ENCODE measurements around the gene NMNAT1. TPM values are rescaled to one million over a fixed set of nuclear protein-coding genes. Genes with fewer than 3 reads are reported as not detected.

Gene NMNAT1
- 10 to 100 TPM; 11.4 to 11.7 TPM for total RNA-seq
- polyA plus RNA-seq (ENCODE audit: insufficient read length in 6 of 6) = 10 to 100 TPM; 15.4 to 19.6 (median 17.3) TPM
- long read RNA-seq, donor 1, transcript NMNAT1-201 (5 exons, 3,781 nt) = major isoform, 6 of 7 reads
- long read RNA-seq, donor 1, partial matches to known transcripts = 0 of 7 reads
- long read RNA-seq, donor 1, other reads (novel, unspliced or antisense) = 0 of 7 reads
- long read RNA-seq, donor 2, partial matches to known transcripts = 19 of 21 reads
- long read RNA-seq, donor 2, other reads (novel, unspliced or antisense) = 0 of 21 reads
- long read RNA-seq, donor 3, partial matches to known transcripts = 0 of 1 reads
- long read RNA-seq, donor 3, other reads (novel, unspliced or antisense) = 0 of 1 reads
- long read RNA-seq, donor 4, transcript NMNAT1-201 (5 exons, 3,781 nt) = major isoform, 12 of 21 reads
- long read RNA-seq, donor 4, partial matches to known transcripts = 3 of 21 reads
- long read RNA-seq, donor 4, other reads (novel, unspliced or antisense) = 3 of 21 reads
- long read RNA-seq, donor 5, partial matches to known transcripts = 0 of 5 reads
- long read RNA-seq, donor 5, other reads (novel, unspliced or antisense) = 0 of 5 reads
- long read RNA-seq, donor 6, transcript NMNAT1-201 (5 exons, 3,781 nt) = major isoform, 9 of 9 reads
- long read RNA-seq, donor 6, partial matches to known transcripts = 0 of 9 reads
- long read RNA-seq, donor 6, other reads (novel, unspliced or antisense) = 0 of 9 reads
- long read RNA-seq, donor 7, partial matches to known transcripts = 0 of 3 reads
- long read RNA-seq, donor 7, other reads (novel, unspliced or antisense) = 0 of 3 reads
- long read RNA-seq, donor 8, partial matches to known transcripts = 11 of 15 reads
- long read RNA-seq, donor 8, other reads (novel, unspliced or antisense) = 0 of 15 reads
- long read RNA-seq, donor 9 = 0 reads
- long read RNA-seq, donor 10, transcript NMNAT1-201 (5 exons, 3,781 nt) = major isoform, 8 of 15 reads
- long read RNA-seq, donor 10, partial matches to known transcripts = 1 of 15 reads
- long read RNA-seq, donor 10, other reads (novel, unspliced or antisense) = 6 of 15 reads
- long read RNA-seq, donor 11, transcript NMNAT1-201 (5 exons, 3,781 nt) = major isoform, 9 of 12 reads
- long read RNA-seq, donor 11, partial matches to known transcripts = 0 of 12 reads
- long read RNA-seq, donor 11, other reads (novel, unspliced or antisense) = 0 of 12 reads
- long read RNA-seq, donor 12, partial matches to known transcripts = 0 of 2 reads
- long read RNA-seq, donor 12, other reads (novel, unspliced or antisense) = 0 of 2 reads

DNA sequence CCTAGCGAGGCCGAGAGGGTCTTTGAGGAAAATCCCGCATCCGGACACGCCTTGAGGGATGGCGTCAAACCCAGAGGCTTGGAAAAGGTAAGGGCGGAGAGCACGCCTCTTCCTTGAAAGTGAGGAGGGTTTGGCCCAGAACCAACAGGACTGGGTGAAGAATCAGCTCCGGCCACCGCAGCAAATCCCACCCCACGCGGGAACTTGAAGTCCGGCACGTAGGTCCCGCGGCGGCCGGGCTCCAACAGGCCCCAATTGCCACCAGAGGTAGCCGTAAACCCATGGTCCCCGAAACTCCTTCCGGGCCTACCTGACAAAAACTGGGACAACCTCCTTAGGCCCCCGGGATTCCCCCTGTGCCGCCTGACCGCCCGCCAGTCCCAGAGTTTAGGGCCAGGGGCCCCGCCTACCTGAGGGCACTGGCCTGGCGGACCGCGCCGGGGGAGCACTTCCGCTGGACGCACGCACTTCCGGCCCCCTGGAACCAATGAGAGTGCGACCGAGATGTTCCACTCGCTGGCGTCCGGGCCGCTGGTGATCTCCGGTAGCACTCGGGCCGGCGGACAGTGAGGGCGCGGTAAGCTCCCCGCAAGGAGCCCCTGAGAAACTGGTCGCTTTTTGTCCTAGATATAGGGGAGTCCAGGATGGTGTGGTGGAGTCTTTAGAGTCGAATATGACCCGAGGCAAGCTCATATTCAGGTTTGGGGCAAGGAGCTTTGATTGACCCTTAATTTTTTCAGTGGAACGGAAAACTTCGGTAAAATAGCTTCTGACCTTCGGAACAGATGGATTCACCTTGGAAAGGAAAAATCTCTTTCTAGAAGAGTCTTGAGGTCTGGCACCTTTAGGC is at the start of gene NMNAT1, which contains the start of gene LZIC:
Gene NMNAT1 (plus strand): TSS at position 537 of the 850 bp plus-strand sequence. CDS start 28,599 bp downstream, outside the sequence.
Gene LZIC (minus strand): TSS at position 453 of the 850 bp plus-strand sequence. CDS start 6,772 bp downstream, outside the sequence.
- H3K9me3 ChIP-seq = no peaks in the 10 kb centered on the region
- H3K27ac ChIP-seq = peak within 1 kb of the TSS; percentile 81 to 90
- TF ChIP-seq, protein P1, sequence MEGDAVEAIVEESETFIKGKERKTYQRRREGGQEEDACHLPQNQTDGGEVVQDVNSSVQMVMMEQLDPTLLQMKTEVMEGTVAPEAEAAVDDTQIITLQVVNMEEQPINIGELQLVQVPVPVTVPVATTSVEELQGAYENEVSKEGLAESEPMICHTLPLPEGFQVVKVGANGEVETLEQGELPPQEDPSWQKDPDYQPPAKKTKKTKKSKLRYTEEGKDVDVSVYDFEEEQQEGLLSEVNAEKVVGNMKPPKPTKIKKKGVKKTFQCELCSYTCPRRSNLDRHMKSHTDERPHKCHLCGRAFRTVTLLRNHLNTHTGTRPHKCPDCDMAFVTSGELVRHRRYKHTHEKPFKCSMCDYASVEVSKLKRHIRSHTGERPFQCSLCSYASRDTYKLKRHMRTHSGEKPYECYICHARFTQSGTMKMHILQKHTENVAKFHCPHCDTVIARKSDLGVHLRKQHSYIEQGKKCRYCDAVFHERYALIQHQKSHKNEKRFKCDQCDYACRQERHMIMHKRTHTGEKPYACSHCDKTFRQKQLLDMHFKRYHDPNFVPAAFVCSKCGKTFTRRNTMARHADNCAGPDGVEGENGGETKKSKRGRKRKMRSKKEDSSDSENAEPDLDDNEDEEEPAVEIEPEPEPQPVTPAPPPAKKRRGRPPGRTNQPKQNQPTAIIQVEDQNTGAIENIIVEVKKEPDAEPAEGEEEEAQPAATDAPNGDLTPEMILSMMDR (IDR thresholded peaks at IDR 0.05) = peak in 1 of 2 donors; percentile 13
- H3K36me3 ChIP-seq = peaks cover 0 to 11% of the 10 kb centered on the region in 2 donors
- ATAC-seq = peak; percentile 99
- H3K4me1 ChIP-seq = peaks cover 4 to 28% of the 10 kb centered on the region in 2 donors
- H3K4me3 ChIP-seq = peak within 1 kb of the TSS; percentile 63 to 65
- H3K27me3 ChIP-seq = no peaks in the 10 kb centered on the region
- peak; percentile 90 to 96 (median 94) for DNase-seq
- intact Hi-C loops (cut with DNase I) = loop anchor here in 1 of 2 donors (10.0 kb wide), 1 partner anchor 92 kb away; the partner anchor contains the start of gene UBE4B

DNA sequence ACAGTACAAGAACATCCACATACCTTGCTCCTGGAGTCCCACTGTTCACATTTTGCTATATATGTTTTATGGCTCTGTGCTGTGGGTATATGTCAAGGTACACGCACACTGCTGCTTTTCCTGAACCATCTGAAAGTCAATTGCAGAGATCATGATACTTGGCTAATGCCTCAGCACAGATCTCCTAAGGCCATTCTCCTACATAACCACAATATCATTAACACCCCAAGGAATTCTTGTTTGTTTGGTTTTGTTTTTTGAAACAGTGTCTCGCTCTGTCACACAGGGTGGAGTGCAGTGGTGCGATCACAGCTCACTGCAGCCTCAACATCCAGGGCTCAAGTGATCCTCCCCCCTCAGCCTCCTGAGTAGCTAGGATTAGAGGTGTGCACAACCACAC is 49.2 kb upstream of the NMNAT1 start:
- Histone ChIP-seq H3K4me1 (peaks cover 24 to 49% of the 10 kb centered on the region in 2 donors), H3K9me3 (no peaks in the 10 kb centered on the region), H3K4me3 (no peak overlapping the region), H3K36me3 (no peaks in the 10 kb centered on the region), H3K27ac (peak overlapping the region in 1 of 2 donors; percentile 81), H3K27me3 (no peaks in the 10 kb centered on the region)
- intact Hi-C loops (cut with DNase I) = no loop called here
- ATAC-seq (no peak), DNase-seq (no peak)
- TF ChIP-seq, protein P1 (IDR thresholded peaks at IDR 0.05) = no peak

DNA sequence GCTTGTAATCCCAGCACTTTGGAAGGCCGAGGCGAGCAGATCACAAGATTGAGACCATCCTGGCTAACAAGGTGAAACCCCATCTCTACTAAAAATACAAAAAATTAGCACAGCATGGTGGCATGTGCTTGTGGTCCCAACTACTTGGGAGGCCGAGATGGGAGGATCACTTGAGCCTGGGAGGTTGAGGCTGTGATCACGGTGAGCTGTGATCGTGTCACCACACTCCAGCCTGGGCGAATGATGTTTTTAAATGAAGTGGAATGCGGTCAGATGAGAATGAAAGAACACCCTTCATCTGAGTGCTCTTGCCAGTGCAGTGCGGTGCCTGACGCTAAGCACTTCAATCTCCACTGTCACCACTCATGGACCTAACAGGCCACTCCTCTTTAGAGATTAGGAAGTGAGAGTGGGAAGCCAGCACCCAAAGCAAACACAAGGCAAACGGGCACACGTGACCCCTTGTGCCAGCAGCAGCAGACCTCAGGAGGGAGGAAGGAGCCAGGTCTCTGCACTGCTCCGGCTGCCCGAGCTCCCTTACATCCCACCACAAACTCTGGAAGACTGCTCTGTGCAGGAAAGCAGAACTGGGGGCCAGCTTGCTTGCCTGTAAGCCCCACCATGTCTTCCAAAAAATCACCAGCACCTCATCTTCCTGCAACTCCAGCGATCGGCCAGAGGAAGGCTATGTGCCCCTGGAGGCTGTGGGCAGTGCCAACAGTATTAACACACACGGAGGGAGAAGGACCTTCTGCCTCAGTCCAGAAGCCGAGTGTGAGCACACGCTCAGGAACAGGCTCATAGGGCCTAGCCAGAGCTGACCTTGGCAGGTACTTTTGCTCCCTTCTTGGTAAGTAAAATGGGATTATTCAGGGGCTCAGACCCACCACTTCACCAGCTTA is 42.9 kb upstream of the NMNAT1 start:
- ATAC-seq = peak; percentile 90
- TF ChIP-seq, protein P1 (IDR thresholded peaks at IDR 0.05) = no peak
- intact Hi-C loops (cut with DNase I) = no loop called here

More for the DNA sequence above, 42.9 kb upstream of the NMNAT1 start:
- Histone ChIP-seq H3K9me3 (no peaks in the 10 kb centered on the region), H3K27ac (peak overlapping the region; percentile 80 to 87), H3K36me3 (no peaks in the 10 kb centered on the region), H3K27me3 (no peaks in the 10 kb centered on the region), H3K4me1 (peaks cover 17 to 35% of the 10 kb centered on the region in 2 donors), H3K4me3 (peak overlapping the region; percentile 10 to 27)
- DNase-seq = peak; percentile 53 to 92 (median 88)

Data from left lung (tissue), 14 donors.